Activated T-cell treated with anti-CD3 and anti-CD28 coated beads for 1 hour (primary cell): ENCODE data around the gene F2RL1.
"Not testable (repeated sequence)": the region's sequence is repeated elsewhere in the genome, so short reads cannot be mapped to it uniquely, and the experiment has no call there.

Experiments
- DNase-seq: peaks from one replicate; pipeline ENCODE4 v3.0.0-alpha.2; 2020; ENCODE audit warnings: low read depth

F2RL1 gene

DNA sequence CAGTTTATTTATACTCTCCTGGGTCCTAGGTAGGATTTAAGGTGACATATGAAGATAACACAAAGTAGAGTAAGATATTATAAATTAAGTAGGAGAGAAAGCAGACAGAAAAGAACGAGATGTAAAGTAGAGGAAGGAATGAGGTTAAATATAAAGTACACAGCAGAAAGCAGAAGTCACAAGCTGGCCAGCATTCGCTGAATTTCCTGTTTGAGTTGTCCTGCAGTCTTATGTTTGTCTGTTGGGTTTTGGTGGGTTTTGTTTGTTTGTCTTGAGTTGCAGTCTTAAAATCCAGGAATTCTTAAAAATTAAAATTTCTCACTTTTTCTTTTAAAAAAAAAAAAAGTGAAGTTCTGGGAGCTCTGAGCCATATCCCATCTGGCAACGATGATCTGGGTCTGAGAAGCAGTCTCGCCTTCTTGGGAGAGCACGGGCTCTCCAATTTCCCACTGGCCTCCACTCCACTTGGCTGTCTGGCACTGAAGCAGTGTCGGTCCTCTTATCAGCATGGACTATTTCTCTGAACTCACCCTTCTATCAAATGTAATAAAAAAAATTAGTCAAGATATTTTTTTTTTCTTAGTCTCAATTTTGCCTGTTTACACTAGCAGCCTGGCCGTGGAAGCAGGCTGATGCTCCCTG lies 33.0 kb downstream of the F2RL1 start:
- DNase-seq, result no peak

DNA sequence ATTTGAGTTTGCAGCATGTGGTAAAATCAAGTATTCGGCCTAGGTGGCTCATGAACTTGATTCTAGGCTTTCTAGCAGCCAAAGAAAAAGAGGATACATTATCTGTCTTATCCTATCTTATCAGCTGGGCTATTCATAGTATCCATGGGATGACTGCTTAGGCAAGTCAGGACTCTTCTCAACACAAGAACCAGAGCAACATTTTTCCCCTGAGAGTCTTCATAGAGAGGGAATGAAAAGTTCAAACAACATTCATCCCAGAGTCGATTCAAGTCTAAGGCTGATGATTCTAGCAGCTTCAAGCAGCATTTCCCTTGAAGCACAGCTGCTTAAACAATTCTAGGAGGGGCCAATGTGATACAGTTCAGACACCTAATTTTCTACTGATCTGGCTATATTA lies 33.9 kb downstream of the F2RL1 start:
- DNase-seq, result no peak

DNA sequence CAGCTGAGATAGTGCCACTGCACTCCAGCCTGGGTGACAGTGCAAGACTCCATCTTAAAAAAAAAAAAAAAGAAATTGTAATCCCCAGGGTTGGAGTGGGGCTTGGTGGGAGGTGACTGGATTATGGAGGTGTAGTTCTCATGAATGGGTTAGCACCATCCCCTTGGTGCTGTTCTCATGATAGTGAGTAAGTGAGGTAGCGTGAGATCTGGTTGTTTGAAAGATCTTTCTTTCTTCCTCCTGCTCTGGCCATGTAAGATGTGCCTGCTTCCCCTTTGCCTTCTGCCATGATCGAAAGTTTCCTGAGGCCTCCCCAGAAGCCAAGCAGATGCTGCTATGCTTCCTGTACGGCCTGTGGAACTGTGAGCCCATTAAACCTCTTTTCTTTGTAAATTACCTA lies 34.9 kb downstream of the F2RL1 start:
- not testable (repeated sequence) for DNase-seq

DNA sequence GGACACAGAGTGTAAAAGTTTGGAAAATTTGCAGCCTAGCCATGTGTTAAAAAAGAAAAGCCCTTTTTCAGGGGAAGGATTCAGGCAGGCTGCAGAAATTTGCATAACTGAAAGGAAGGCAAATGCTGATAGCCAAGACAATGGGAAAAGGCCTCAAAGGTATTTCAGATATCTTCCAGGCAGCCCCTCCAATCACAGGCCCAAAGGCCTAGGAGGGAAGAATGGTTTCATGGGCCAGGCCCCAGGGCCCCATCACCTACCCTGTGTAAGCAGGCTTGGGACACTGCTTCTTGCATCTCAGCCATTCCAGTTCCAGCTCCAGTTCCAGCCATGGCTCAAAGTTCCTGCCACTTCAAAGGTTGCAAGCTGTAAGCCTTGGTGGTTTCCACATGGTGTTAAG lies 35.8 kb downstream of the F2RL1 start:
- DNase-seq, result no peak

DNA sequence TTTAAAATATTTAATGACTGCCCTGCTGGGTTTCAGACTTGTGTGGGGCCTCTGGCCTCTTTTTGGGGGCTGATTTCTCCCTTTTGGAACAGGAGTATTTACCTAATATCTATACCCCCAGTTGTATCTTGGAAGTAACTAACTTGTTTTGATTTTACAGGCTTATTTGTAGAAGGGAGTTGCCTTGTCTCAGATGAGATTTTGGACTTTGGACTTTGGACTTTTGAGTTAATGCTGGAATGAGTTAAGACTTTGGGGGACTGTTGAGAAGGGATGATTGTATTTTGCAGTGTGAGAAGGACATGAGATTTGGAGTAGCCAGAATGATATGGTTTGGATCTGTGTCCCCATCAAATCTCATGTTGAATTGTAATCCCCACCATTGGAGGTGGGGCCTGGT lies 36.7 kb downstream of the F2RL1 start:
- not testable (repeated sequence) for DNase-seq

DNA sequence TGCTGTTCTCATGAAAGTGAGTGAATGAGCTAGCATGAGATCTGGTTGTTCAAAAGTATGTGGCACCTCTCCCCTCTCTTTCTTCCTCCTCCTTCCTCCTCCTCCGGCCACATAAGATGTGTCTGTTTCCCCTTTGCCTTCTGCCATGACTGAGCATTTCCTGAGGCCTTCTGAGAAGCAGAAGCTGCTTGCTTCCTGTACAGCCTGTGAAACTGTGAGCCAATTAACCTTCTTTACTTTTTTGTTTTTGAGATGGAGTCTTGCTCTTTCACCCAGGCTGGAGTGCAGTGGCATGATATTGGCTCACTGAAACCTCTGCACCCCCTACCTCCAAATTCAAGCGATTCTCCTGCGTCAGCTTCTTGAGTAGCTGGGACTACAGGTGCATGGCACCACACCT lies 37.1 kb downstream of the F2RL1 start:
- DNase-seq, result no peak

DNA sequence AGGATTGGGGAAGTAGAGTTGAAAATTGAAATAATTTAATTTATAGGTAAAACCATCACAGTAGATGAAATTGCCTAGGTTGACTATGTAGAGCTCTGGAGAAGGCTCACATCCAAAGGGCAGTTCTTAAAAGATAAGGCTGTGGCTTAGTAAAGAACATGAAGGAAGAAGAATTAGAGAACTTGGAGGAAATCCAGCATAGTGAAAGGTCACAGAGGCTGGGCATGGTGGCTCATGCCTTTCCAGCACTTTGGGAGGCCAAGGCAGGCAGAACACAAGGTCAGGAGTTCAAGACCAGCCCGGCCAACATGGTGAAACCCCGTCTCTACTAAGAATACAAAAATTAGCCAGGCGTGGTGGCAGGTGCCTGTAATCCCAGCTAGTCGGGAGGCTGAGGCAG lies 38.0 kb downstream of the F2RL1 start:
- not testable (repeated sequence) for DNase-seq

DNA sequence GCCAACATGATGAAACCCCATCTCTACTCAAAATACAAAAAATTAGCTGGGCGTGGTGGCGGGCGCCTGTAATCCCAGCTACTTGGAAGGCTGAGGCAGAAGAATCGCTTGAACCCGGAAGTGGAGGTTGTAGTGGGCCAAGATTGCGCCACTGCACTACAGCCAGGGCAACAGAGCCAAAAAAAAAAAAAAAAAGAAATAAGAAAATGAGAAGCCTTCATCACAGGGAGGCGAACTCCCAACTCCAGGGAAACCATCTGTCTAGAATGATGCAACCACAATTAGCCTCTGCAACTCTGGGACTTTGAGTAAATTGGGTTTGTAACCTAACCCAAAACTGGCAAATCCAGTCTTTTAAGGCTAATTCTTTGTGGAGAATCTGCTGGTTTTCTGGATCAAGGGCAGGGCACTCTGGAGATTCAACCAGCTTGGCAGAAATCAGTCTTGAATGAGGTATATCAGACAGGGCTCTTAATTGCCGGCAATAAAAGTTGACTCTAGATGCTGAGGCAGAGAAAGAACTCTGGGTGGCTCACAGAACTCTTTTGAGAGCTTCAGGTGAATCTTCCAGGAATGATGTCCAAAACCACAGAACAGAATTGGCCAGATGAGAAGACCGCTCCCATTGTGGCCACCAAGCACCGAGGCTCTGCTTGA lies 40.9 kb downstream of the F2RL1 start:
- DNase-seq, result no peak

DNA sequence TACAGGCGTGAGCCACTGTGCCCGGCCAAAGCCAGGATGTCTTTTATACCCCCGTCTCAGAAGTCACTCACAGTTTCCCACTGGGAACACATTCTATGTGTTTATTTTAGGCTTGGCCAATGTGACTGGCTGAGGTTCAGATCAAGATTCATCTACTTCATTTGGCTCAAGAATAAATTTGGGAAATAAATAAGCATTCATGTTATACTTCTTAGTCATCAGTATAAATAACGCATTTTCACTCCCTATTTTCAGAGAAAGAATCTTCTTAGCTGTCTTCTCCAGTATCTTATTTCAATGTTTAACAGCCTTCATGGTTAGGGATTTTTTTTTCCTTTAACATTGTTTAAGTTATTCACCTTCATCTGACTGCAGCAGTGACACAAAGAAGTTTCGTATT lies 42.8 kb downstream of the F2RL1 start:
- DNase-seq, result no peak

DNA sequence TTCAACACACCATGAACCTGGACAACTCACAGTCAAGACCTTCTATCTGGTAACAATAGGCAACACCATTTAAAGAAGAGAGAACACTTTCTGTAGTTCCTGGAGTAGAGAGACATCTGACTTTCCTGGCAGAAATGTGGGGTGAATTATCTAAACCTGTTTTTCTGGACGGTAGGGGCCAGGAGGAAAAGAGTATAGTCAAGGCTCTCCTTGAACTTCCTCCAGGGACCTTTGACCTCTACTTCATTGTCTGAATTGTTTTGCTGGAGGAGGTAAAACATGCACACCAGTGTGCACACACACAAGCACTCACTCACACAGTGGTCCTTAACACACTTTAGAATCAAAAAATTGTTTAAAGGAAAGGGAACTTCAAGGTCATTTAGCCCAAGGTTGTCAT lies 44.2 kb downstream of the F2RL1 start:
- DNase-seq, result no peak

DNA sequence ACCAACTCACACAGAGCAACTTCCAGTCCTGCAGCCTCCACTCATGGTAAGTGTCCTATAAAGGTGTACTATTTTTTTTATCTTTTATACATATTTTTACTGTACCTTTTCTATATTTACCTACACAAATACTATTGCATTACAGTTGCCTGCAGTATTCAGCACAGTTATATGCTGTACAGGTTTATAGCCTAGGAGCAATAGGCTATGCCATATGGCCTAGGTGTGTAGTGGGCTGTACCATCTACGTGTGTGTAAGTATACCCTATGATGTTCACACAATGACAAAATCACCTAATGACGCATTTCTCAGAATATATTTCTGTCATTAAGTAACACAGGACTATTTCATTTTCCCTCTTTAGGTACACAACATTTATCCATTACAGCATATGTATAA lies 47.7 kb downstream of the F2RL1 start:
- DNase-seq, result no peak

DNA sequence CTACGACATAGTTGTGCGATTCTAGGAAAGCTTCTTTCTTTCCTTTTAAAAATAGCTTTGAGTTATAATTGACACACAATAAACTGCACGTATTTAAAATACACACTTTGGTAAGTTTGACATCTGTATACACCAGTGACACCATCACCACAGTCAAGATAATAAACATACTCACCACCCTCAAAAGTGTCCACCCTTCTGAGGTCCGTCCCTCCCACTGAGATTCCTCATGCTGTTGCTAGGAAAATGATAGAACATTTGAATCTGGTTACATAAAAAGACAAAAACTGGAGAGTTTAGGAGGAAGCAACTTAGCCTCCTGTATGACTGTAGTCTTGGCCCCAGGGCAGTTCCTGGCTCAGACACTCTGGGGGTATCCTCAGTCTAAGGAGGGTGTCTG lies 48.2 kb downstream of the F2RL1 start:
- no peak for DNase-seq

DNA sequence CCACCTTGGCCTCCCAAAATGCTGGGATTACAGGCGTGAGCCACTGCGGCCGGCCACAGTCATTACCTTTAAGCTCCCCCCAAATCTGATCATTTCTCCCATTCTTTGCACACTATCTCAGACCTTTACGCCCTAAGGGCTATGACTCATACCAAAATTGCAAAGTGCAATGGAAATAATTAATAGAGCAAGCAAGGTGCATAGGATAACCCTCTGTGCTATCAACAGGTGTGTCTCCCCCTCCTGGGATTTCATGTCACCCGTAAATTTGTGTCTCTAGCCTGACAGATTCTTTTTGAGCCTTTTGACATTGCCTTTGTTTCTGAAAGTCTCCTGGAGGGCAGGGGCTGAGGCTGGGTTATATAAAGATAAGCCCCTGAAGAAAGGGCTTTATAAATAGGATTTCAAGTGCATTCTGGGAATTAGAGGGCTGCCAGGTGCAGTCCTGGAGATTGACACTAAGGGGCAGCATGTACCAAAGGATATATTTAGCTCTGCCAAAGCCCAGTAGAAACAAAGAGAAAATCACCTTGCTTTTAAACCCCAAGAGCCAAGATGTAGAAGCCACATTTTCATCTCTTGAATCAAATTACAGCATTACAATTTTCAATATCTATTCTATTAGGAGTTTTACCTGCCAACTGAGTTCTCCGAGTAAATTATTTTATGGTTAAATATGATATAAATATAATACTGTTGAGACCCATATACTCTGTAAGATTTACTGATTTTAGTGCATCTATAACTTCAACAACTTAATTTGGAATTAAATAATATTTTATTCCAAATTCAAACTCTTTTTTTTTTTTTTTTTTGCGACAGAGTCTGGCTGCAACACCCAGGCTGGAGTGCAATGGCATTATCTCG lies 49.2 kb downstream of the F2RL1 start:
- DNase-seq, result peak; percentile 35

DNA sequence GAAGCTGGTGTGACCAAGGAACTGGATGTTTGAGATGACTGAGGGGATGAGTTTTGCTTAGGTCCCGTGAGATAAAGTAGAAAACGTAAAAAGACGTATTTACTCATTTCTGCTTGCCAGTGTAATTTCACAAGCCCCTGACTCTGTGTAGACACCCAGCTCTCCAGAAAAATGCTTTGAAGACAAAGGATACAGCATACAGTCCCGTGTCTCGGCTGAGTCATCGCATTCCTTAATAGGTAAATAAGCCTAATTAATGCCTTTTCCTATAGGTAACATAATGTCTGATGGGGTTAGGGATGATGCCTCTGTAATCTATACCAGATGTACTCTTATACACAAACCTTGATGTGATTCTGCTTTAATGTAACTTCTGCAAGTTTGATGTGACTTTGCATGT lies 51.2 kb downstream of the F2RL1 start:
- DNase-seq, result no peak

DNA sequence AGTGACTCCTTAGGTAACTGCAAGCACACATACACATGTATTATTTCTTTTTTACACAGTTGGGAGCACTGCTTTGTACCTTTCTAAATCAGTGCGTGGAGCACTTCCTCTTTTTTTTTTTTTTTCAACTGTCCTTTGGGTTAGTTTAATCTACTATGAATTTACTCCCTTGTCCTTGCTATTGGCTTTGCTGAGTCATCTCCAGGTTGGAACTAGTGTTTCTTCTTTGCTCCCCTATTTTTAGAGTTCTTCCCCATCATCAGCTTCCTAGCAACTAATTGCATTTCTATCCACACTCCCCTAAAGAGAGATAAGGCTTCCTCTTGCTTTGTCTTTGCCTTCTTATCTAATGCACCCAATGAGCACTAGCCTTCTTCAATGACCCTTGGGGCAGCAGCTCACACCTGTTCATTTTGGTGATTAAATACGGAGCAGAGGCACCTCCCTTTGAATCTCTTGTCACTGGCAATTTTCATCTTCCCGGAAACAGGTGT lies 55.3 kb downstream of the F2RL1 start:
- DNase-seq, result no peak
